HPDE6-E6E7 (cell line): ENCODE measurements around the gene PGP.
A peak's percentile ranks its signal among the peaks of the same experiment; 100 is the strongest.

Experiments
- DNase-seq: peaks from one replicate; pipeline ENCODE4 v3.0.0; 2011; ENCODE audit warnings: missing footprints; ENCODE audit errors: extremely low spot score

The PGP gene

DNA sequence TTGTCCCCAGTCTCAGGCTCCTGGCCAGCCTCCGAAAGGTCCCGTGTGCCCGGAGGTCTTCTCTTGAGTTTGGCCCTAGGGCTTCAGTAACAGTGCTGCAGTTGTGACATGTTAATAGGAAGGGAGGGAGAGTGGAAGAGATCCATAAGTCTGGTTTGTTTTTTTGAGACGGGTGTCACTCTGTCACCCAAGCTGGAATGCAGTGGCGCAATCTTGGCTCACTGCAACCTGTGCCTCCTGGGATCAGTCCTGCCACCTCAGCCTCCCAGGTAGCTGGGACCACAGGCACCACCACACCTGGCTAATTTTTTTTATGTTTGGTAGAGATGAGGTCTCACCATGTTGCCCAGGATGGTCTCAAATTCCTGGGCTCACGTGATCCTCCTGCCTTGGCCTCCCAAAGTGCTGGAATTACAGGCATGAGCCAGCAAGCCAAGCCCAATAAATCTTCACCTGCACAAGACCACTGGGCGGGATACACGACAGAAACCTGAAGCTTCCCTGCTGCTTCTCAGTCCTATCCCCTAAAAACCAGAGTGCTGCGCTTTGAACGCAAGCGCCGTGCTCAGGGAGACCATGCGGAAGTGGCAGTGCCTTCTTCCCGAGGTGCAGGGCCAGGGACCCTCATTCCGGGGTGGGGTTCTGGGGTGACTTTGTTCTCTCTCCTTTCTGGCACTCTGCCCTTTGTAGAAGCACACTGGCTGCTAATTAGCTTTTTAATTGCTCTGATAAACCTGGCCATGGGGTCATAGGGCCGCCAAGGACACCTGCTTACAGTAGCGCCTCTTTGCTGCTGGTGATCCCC lies 48.2 kb downstream of the PGP start:
- DNase-seq: no peak

DNA sequence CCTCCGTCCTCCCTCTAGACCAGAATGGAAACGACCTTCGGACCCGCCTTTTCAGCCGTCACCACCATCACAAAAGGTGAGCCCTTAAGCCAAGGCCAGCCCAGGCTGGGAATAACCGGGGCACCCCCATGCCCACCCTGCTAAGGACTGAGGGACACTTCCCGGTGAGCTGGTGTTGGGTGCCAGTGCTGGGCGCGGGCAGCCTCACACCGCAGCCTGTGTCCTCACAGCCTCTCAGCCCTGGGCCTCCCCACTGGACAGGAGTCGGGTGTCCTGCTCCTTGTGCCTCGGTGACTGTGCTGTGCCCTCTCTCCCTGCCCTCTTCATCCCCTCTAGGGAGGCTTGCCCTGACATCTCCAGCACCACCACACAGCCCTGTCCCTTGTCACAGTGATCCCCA lies 48.8 kb downstream of the PGP start:
- DNase-seq: no peak

DNA sequence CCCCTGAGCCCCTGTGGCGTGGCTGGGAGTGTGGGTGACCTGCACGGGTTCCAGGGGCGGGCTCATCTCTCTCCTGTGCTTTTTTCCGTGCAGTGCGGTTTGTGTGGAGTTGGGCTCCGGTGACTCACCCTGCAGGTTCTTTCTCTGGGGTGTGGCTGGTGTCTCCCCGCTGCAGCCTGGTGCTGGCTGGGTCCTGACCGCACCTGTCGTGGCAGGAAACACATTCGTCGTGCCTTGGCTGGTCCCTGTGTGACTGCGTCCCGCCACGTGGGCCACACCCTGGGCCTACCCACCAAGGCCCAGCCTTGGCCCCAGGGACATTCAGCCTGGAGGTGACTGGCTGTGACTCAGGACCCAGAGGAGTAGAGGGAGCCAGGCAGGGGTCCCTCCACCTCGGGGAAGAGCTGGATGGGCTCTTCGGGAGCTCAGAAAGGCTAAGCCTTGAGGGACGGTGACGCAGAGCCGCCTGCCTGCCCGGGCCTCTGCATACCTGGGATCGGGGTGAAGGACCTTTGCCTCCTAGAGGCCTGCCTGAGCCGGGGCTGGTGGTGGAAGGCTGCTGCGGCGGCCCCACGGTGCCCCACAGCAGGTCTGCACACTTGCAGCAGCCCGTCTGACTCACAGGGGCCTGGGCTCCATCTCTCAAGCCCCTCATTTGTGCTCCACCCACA lies 51.3 kb downstream of the PGP start:
- DNase-seq: peak; percentile 85

DNA sequence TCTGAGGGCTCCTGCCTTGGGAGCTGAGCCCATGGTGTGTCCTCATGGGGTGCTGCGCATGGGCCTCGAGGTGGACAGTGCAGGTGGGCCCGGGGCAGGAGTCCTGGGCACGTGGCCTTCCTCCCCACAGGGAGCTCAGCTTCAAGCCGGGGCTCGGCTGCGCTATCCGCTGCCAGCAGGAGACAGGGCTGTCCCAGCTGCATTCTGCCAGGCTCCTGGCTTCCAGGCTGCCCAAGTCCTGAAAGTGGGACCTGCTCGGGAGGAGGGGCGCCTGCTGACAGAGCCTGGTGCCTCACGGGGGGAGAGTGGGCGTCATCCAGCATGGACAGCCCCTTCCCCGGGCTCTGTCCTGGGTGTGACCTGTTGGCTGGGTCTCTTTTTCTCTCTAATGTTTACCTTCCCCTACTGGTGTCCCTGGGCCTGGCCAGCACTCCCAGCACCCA lies 51.9 kb downstream of the PGP start:
- no peak for DNase-seq

DNA sequence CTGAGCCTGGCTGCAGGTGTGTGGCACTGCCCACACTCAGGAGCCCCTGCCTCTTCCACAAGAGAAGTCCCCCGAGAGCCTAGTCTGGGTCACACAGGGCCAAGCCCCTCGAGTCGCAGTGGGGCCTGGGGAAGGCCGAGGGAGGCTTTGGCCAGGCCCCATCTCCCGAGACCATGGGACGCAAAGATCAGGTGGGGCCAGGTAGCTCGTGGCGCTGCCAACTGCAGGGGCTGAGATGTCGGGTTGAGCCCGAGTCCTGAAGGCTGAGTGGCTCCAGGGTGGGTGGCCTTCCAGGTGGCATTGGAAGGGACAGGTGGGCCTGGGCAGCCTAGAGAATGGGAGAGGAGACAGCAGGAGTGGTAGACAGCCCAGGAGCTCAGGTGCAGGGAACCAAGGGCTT lies 52.7 kb downstream of the PGP start:
- no peak for DNase-seq
